Right atrium auricular region (tissue), 2 donors: ENCODE results near the gene CNIH4. TPM values are rescaled to one million over a fixed set of nuclear protein-coding genes. Genes with fewer than 3 reads are reported as not detected.

Experiments used
- DNase-seq: peaks from one replicate; pipeline ENCODE4 v3.0.0-alpha.2; 2019; ENCODE audit warnings: low spot score
- H3K27ac ChIP-seq, 2 donors: fragments of 200-600 bp; sonication (generic); 1 replicate in 1 of 2; 2 replicates in 1 of 2; pipeline ENCODE4 v1.5.1; 2016 to 2019
- H3K27me3 ChIP-seq, 2 donors: fragments of 200-600 bp; sonication (generic); one replicate each; pipeline versions ENCODE4 v1.5.1 to v1.6.0; 2017 to 2019
- H3K36me3 ChIP-seq: fragments of 200-600 bp; sonication (generic); one replicate; pipeline ENCODE4 v1.5.1; 2016
- H3K4me1 ChIP-seq, 2 donors: fragments of 200-600 bp; sonication (generic); one replicate each; pipeline versions ENCODE4 v1.5.1 to v1.6.0; 2017 to 2019
- H3K4me3 ChIP-seq, 2 donors: fragments of 200-600 bp; sonication (generic); 1 replicate in 1 of 2; 2 replicates in 1 of 2; pipeline ENCODE4 v1.5.1; 2017 to 2019; ENCODE audit warnings: mild to moderate bottlenecking in 1 of 2, moderate library complexity in 1 of 2
- H3K9me3 ChIP-seq, 2 donors: fragments of 200-600 bp; sonication (generic); one replicate each; pipeline ENCODE4 v1.5.1; 2019
- total RNA-seq, 2 donors: library from RNA; depleted of rRNA; stranded (reverse); fragments of >200 nt; gene quantifications; one replicate each; pipeline ENCODE4 v1.1.0, GENCODE V29; 2016
- TF ChIP-seq, protein P1 (sequence below), 2 donors: fragments of 200-600 bp; sonication (generic); IDR thresholded peaks; one replicate each; pipeline ENCODE4 v1.5.1; 2019; ENCODE audit warnings: antibody characterized with exemption in 2 of 2

The CNIH4 gene
- total RNA-seq, 2 donors from 2014 or later = 18.2 to 22.4 TPM

DNA sequence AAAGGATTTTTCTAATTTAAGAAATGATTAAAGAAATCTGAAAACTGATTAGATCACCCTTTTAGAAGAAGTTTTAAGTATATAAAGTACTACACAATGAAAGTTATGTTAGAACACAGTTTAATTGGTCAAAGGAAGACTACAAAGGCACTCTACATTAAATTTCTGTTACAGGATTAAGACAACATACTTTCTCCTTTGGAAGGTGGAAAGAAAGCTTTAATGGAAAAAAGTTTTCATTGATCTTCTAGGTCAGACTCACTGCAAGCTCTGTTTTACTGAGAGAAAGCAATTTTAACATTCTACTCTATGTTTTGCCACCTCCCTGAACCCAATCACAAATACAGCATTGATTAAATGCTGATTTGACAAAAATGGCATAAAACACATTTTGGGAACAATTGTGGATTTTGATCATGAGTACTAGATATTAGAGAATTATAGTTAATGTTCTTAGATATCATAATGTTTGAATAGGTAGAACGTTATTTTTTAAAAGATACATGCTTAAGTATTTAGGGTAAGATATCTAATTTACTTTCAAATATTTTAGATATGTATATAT, 45.9 kb downstream of the CNIH4 start:
- TF ChIP-seq, protein P1, sequence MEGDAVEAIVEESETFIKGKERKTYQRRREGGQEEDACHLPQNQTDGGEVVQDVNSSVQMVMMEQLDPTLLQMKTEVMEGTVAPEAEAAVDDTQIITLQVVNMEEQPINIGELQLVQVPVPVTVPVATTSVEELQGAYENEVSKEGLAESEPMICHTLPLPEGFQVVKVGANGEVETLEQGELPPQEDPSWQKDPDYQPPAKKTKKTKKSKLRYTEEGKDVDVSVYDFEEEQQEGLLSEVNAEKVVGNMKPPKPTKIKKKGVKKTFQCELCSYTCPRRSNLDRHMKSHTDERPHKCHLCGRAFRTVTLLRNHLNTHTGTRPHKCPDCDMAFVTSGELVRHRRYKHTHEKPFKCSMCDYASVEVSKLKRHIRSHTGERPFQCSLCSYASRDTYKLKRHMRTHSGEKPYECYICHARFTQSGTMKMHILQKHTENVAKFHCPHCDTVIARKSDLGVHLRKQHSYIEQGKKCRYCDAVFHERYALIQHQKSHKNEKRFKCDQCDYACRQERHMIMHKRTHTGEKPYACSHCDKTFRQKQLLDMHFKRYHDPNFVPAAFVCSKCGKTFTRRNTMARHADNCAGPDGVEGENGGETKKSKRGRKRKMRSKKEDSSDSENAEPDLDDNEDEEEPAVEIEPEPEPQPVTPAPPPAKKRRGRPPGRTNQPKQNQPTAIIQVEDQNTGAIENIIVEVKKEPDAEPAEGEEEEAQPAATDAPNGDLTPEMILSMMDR (IDR thresholded peaks at IDR 0.05) = no peak
- Histone ChIP-seq H3K27me3 (no peaks in the 10 kb centered on the region), H3K4me3 (no peak overlapping the region), H3K4me1 (no peaks in the 10 kb centered on the region), H3K9me3 (no peaks in the 10 kb centered on the region), H3K27ac (no peak overlapping the region), H3K36me3 (peaks cover 79% of the 10 kb centered on the region)
- DNase-seq = no peak

DNA sequence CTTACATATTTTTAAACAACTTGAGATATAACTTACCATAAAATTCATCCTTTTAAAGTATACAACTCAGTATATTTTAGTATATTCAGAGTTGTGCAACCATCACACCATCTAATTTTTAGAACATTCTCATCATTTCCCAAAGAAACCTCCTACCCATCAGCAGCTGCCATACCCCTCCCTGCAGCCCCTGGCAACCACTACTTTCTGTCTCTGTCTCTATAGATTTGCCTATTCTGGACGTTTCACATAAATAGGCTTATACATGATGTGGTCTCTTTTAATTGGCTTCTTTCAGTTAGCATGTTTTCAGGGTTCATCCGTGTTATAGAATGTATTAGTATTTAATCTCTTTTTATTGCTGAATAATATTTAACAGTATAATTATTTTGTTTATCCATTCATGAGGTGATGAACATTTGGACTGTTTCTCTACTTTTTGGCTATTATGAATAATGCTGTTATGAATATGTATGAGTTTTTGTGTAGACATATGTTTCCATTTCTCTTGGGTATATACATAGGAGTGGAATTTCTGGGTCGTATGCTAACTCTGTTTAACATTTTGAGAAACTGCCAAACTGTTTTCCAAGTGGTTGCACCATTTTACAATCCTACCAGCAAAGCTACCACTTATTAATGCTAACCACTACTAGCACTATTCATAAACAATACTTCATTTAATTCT, 48.4 kb downstream of the CNIH4 start:
- TF ChIP-seq, protein P1 (IDR thresholded peaks at IDR 0.05) = no peak
- H3K27ac ChIP-seq = no peak overlapping the region

DNA sequence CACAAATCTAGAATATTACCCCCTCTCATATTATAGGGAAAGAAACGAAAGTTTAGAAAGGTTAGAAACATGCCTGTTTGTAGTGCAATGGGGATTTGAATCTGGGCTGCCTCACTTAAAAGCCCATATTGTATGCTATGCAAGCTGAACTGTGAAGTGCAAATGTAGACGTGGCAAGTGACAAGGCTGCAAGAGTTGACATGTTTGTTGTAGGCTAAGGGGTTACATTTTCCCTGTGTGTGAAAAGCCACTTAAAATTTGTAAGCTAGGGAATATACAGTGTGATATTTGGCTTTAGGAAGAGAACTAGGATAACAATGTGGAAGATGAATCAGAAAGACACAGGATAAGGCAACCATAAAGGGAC, 48.9 kb downstream of the CNIH4 start:
- no peaks in the 10 kb centered on the region for H3K27me3 ChIP-seq
- no peak for DNase-seq
- H3K36me3 ChIP-seq = peaks cover 81% of the 10 kb centered on the region
- H3K27ac ChIP-seq = no peak overlapping the region
- TF ChIP-seq, protein P1 (IDR thresholded peaks at IDR 0.05) = no peak
- H3K9me3 ChIP-seq = no peaks in the 10 kb centered on the region
- H3K4me1 ChIP-seq = no peaks in the 10 kb centered on the region
- H3K4me3 ChIP-seq = no peak overlapping the region

More for the DNA sequence above, 48.4 kb downstream of the CNIH4 start:
- DNase-seq = no peak
- H3K4me3 ChIP-seq = no peak overlapping the region
- no peaks in the 10 kb centered on the region for H3K9me3 ChIP-seq
- no peaks in the 10 kb centered on the region for H3K27me3 ChIP-seq
- peaks cover 81% of the 10 kb centered on the region for H3K36me3 ChIP-seq
- no peaks in the 10 kb centered on the region for H3K4me1 ChIP-seq

DNA sequence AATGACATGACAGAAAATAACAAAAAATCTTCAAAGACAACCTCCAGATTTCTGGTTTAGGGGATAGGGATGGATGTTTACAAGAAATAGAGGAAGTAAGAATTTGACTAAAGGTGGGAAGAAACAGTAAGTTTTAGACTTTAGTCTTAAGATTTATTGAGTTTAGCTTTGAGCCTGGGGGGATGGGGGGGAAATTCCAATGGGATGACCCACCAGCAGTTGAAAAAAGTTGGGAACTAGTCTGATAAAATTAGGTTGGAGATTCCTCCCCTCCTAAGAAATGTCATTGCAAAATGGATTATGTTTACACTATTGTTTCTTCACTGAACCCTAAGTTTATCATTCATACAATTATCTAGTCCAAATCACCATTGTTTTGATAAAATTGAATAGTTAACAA, 49.5 kb downstream of the CNIH4 start:
- DNase-seq = no peak
- Histone ChIP-seq H3K27ac (no peak overlapping the region), H3K36me3 (peaks cover 81% of the 10 kb centered on the region)

DNA sequence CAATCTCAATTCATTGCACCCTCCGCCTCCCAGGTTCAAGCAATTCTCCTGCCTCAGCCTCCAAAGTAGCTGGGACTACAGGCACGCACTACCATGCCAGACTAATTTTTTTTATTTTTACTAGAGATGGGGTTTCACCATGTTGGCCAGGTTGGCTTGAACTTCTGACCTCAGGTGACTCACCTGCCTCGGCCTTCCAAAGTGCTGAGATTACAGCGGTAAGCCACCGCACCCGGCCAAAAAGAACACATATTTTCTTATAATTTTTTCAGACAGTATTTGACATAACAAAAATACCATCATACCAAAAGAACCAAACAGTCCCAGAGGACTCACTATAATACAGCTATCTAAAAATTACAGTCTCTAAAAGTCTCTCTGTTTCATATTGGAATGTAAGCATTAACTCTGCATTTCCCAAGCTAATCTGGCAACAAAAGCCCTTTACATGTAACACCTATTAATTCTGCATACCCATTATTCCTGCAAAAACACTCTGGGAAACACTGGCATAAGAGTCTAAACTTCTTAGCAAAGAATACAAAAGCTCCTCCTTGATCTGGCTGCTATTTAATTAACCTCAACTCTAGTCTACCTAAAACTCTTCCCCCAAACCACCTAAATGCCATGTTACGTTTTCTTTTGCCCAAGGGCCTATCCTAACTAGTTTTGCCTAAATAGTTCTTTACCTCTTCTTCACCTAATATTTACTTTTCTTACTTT, 51.1 kb downstream of the CNIH4 start:
- Histone ChIP-seq H3K36me3 (peaks cover 86% of the 10 kb centered on the region), H3K27ac (no peak overlapping the region)
- DNase-seq = no peak

More for the DNA sequence above, 49.5 kb downstream of the CNIH4 start:
- Histone ChIP-seq H3K4me3 (no peak overlapping the region), H3K9me3 (no peaks in the 10 kb centered on the region), H3K27me3 (no peaks in the 10 kb centered on the region), H3K4me1 (no peaks in the 10 kb centered on the region)
- TF ChIP-seq, protein P1 (IDR thresholded peaks at IDR 0.05) = no peak

More for the DNA sequence above, 51.1 kb downstream of the CNIH4 start:
- H3K4me3 ChIP-seq = no peak overlapping the region
- TF ChIP-seq, protein P1 (IDR thresholded peaks at IDR 0.05) = no peak
- no peaks in the 10 kb centered on the region for H3K4me1 ChIP-seq
- no peaks in the 10 kb centered on the region for H3K27me3 ChIP-seq
- H3K9me3 ChIP-seq = no peaks in the 10 kb centered on the region
